HG03469 (cell line): Measurements from ENCODE around the gene VEGFA.

Source experiments
- ATAC-seq: cut with Tn5 transposase; IDR thresholded peaks from one replicate; pipeline ENCODE4 v1.9.1; 2021; ENCODE audit warnings: mild to moderate bottlenecking, moderate library complexity, moderate number of reproducible peaks; ENCODE audit not compliant: unreplicated experiment

Gene VEGFA

GRCh38 chr6:43758617-43759050 is 11.4 kb upstream of the VEGFA start:
- ATAC-seq = no peak

GRCh38 chr6:43759136-43759906 is 10.7 kb upstream of the VEGFA start:
- no peak for ATAC-seq

- no peak for ATAC-seq
Observed at GRCh38 chr6:43759907-43760206, 10.2 kb upstream of the VEGFA start.

GRCh38 chr6:43760210-43761168 is 9.5 kb upstream of the VEGFA start:
- ATAC-seq = no peak

GRCh38 chr6:43761666-43762409 is 8.2 kb upstream of the VEGFA start:
- ATAC-seq = no peak

GRCh38 chr6:43762410-43762768 is 7.6 kb upstream of the VEGFA start:
- no peak for ATAC-seq

- ATAC-seq = no peak
Observed at GRCh38 chr6:43762966-43763695, 6.9 kb upstream of the VEGFA start.

- no peak for ATAC-seq
Observed at GRCh38 chr6:43763812-43764522, 6.0 kb upstream of the VEGFA start.

- no peak for ATAC-seq
Observed at GRCh38 chr6:43764772-43765171, 5.2 kb upstream of the VEGFA start.

GRCh38 chr6:43765776-43766499 is 4.1 kb upstream of the VEGFA start:
- ATAC-seq = no peak

- no peak for ATAC-seq
Observed at GRCh38 chr6:43766500-43766853, 3.5 kb upstream of the VEGFA start.

- ATAC-seq = no peak
Observed at GRCh38 chr6:43766964-43767461, 3.0 kb upstream of the VEGFA start.

- ATAC-seq = no peak
Observed at GRCh38 chr6:43767553-43768505, 2.2 kb upstream of the VEGFA start.

- ATAC-seq = no peak
Observed at GRCh38 chr6:43768506-43768860, 1.5 kb upstream of the VEGFA start.

GRCh38 chr6:43768983-43769525 is 957 bp upstream of the VEGFA start:
- no peak for ATAC-seq

GRCh38 chr6:43770372-43771209 is 580 bp downstream of the VEGFA start:
- no peak for ATAC-seq

- no peak for ATAC-seq
Observed at GRCh38 chr6:43771210-43771857, 1.3 kb downstream of the VEGFA start.
